ENCODE results near the gene PCDH1. TPM values are rescaled to one million over a fixed set of nuclear protein-coding genes. Genes with fewer than 3 reads are reported as not detected.
A peak's percentile ranks its signal among the peaks of the same experiment; 100 is the strongest.

The PCDH1 gene
- total RNA-seq, 4 donors from 2014 or later: 23.0 to 52.8 (median 30.9) TPM

DNA sequence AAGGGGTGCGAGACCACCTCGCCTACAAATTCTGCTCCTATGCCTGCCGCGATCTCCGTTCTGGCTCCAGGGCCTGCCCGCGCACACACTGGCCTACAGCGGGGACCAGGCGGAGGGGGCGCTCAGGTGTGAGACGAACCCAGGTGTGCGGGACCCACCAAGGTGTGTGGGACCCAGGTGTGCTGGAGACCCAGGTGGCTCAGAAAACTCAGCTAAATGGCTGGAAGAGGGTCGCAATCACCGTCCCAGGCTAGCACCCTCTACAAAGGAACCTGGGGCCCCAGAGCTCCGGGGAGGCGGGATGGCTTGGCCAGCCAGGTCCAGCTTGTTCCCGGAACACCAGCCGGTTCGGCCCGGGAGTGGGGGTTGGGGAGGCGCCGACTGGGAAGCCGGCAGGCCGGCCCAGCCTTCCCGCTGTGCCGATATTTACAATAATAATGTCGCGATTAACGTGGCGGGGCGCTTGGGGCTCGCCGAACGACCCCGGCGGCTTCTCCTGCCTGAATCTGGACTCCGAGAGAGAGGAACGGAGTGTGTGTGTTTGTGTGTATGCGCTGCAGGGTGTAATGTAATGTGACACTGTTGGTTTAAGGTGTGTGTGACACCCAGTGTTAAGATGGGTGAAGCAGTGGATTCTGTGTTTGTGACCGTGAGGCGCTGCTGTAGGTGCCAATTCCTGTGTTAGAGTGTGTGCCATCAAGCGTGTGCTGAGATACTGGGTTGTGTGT is 1.4 kb downstream of the PCDH1 start:
- H3K27ac ChIP-seq: peak overlapping the region in 3 of 4 donors; percentile 57 to 85 (median 81)
- no peaks in the 10 kb centered on the region for H3K9me3 ChIP-seq
- WGBS, 2 donors (ENCODE audit: low coverage in 1 of 2): 0% methylated on average over 3 of the region's 42 CpGs; no CpG with 5 or more reads in 1 of the 2 donors
- peaks cover 85% of the 10 kb centered on the region for H3K27me3 ChIP-seq
- peak overlapping the region; percentile 22 to 80 for H3K4me3 ChIP-seq
- ATAC-seq: no peak
- H3K36me3 ChIP-seq: no peaks in the 10 kb centered on the region
- TF ChIP-seq EP300 (IDR thresholded peaks at IDR 0.05) (no peak), POLR2A (IDR thresholded peaks at IDR 0.05) (no peak), POLR2AphosphoS5 (IDR thresholded peaks at IDR 0.05) (no peak)
- TF ChIP-seq, protein P1, sequence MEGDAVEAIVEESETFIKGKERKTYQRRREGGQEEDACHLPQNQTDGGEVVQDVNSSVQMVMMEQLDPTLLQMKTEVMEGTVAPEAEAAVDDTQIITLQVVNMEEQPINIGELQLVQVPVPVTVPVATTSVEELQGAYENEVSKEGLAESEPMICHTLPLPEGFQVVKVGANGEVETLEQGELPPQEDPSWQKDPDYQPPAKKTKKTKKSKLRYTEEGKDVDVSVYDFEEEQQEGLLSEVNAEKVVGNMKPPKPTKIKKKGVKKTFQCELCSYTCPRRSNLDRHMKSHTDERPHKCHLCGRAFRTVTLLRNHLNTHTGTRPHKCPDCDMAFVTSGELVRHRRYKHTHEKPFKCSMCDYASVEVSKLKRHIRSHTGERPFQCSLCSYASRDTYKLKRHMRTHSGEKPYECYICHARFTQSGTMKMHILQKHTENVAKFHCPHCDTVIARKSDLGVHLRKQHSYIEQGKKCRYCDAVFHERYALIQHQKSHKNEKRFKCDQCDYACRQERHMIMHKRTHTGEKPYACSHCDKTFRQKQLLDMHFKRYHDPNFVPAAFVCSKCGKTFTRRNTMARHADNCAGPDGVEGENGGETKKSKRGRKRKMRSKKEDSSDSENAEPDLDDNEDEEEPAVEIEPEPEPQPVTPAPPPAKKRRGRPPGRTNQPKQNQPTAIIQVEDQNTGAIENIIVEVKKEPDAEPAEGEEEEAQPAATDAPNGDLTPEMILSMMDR (IDR thresholded peaks at IDR 0.05): no peak
- H3K4me1 ChIP-seq: peaks cover 0 to 84% (median 16%) of the 10 kb centered on the region in 3 donors

DNA sequence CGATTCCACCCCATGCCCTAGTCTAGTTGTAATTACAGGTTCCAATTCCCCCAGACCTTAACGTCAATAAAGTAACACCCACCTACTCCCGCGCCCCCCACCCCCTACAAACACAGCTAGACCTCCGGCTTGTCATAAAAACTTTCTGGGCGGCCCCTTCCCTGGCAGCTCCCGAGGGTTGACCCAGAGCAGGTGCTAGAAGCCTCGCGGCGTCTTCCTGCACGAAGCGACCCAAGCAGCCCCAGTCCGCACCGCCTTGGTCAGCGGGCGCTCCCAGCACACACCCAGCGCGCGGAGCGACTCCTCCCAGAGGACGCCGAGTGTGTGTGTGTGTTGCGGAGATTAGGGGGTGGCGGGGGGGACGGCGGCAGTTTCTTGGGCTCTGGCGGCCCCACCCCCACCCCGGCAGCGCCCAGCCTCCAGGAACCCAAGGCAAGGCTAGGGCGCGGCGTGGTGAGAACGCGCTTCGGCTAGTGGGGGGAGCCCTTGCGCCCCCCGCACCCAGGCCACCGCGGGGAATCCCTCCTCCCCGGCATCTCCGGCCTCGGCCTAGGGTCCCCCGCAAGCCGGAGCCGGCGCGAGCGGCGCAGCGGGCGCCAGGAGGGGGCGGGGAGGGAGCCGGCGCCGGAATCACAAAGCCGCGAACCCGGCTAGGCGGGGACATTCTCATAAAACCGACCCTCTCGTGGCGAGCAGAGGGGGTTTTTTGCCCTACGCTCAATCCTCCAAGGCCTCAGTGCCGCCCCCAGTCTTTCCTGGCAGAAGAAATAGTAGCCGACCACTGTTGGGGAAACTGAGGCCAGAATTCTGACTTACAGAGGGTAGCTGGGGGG is 2.2 kb downstream of the PCDH1 start:
- WGBS, 2 donors (ENCODE audit: low coverage in 1 of 2): 0% methylated on average over 1 to 3 of the region's 65 CpGs
- peaks cover 0 to 81% (median 16%) of the 10 kb centered on the region in 3 donors for H3K4me1 ChIP-seq
- no peaks in the 10 kb centered on the region for H3K36me3 ChIP-seq
- ATAC-seq: no peak
- peaks cover 85% of the 10 kb centered on the region for H3K27me3 ChIP-seq
- H3K4me3 ChIP-seq: peak overlapping the region; percentile 22 to 80
- no peaks in the 10 kb centered on the region for H3K9me3 ChIP-seq
- no peak for TF ChIP-seq EP300 (IDR thresholded peaks at IDR 0.05)
- TF ChIP-seq POLR2AphosphoS5 (IDR thresholded peaks at IDR 0.05): no peak
- no peak for TF ChIP-seq POLR2A (IDR thresholded peaks at IDR 0.05)
- TF ChIP-seq, protein P1 (IDR thresholded peaks at IDR 0.05): no peak
- H3K27ac ChIP-seq: peak overlapping the region in 3 of 4 donors; percentile 57 to 85 (median 81)

DNA sequence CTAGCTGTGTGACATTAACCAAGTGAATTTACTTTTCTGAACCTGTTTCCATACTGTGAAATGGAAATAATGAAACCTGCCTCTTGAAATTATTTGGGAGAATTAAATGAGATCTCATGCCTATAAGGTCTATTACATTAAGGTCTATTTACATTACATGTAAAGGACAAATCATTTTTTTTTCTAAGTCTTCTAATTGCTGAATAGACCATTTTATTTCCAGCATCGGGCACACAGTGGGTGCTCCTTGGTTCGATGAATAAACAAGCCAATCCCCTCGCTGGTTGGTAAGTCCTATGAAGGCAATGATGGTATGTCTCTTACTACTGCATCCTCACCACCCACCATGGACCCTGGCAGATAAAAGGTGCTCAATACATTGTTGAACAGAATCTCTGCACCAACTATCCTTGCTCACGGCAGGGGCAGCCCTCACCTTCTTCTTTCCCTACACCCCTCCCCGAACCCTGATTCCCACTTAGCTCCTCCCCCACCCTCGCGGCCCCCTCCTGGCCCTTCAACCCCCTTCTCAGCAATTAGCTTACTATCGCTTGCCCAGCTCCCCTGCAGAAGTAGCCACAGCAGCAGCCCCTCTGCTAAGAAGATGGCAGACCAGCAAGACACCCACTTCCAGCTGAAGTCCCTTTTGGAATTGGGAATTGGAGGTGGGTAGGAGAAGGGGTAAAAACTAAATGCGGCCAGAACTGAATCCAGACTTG is 3.0 kb downstream of the PCDH1 start:
- WGBS, 2 donors (ENCODE audit: low coverage in 1 of 2): 8% methylated on average over 2 to 5 of the region's 9 CpGs
- no peak for ATAC-seq
- Histone ChIP-seq H3K4me3 (peak overlapping the region; percentile 22 to 80), H3K36me3 (no peaks in the 10 kb centered on the region), H3K27me3 (peaks cover 85% of the 10 kb centered on the region), H3K4me1 (peaks cover 0 to 77% (median 16%) of the 10 kb centered on the region in 3 donors), H3K27ac (peak overlapping the region in 3 of 4 donors; percentile 57 to 85 (median 81)), H3K9me3 (no peaks in the 10 kb centered on the region)
- TF ChIP-seq EP300 (IDR thresholded peaks at IDR 0.05): no peak

DNA sequence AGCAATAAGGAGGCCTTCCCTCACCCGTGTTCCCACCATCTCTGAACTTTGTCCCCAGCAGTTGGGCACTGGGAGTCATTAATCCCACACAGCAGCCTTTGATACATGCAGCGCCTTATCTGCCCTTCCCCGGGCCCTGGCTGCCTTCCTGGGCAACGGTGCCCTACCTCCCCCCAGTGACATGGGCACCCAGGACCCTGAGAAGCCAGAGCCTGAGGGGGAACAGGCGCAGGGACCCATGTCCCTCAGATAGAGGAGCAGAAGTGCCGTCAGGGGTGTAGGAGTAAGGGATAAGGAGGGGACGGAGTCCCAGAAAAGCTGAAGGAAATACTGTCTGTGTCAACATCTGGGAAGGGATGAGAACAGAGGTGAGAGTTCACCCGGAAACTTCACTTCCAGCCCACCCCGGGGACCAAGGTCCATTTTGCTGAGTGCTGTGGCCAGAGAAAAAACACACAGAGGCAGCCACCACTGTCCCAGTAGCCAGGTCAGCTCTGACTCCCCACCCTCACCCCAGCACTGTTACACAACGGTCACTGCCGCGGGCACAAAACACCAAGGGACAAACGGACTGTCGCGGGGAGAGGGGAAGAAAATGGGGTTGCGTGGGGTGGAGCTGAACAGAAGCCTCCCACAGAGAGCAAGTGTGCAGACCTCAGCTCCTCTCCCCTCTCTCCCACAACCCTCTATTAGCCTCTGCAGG is 3.8 kb downstream of the PCDH1 start:
- no peaks in the 10 kb centered on the region for H3K9me3 ChIP-seq
- peaks cover 0 to 70% (median 16%) of the 10 kb centered on the region in 3 donors for H3K4me1 ChIP-seq
- peak overlapping the region in 3 of 4 donors; percentile 57 to 81 (median 59) for H3K27ac ChIP-seq
- WGBS, 2 donors (ENCODE audit: low coverage in 1 of 2): 35 to 45% methylated on average over 10 to 11 of the region's 16 CpGs
- no peaks in the 10 kb centered on the region for H3K36me3 ChIP-seq
- H3K27me3 ChIP-seq: peaks cover 83% of the 10 kb centered on the region
- H3K4me3 ChIP-seq: peak overlapping the region in 1 of 2 donors; percentile 80
- TF ChIP-seq, protein P1 (IDR thresholded peaks at IDR 0.05): no peak
- TF ChIP-seq POLR2AphosphoS5 (IDR thresholded peaks at IDR 0.05): no peak
- no peak for TF ChIP-seq EP300 (IDR thresholded peaks at IDR 0.05)
- TF ChIP-seq POLR2A (IDR thresholded peaks at IDR 0.05): no peak
- ATAC-seq: no peak

All from gastroesophageal sphincter (tissue), 4 donors.